K562 (cell line): ENCODE data around the gene MADD. TPM values are rescaled to one million over a fixed set of nuclear protein-coding genes. Genes with fewer than 3 reads are reported as not detected.

Source experiments
- CHCHD3 ChIP-seq: fragments of 250-450 bp; sonication (Bioruptor Pico); IDR thresholded peaks from 2 replicates; pipeline ENCODE4 v2.1.2; 2022; ENCODE audit warnings: mild to moderate bottlenecking
- EHMT2 ChIP-seq: fragments of 450-650 bp; IDR thresholded peaks from 2 replicates; pipeline ENCODE4 v1.6.1; 2018; ENCODE audit warnings: antibody characterized with exemption
- HCFC1 ChIP-seq: IDR thresholded peaks from 2 replicates; pipeline ENCODE4 v1.6.1; 2012; ENCODE audit warnings: low read depth, low read length, improper control_type of control experiment
- MCM7 ChIP-seq, 2 experiments: fragments of 450-650 bp; IDR thresholded peaks; 2 replicates each; pipeline ENCODE4 v1.6.1; 2016 to 2018
- MLX ChIP-seq, 2 experiments: fragments of 450-650 bp in 1 of 2; sonication (generic) in 1 of 2; formaldehyde crosslinking; conservative IDR thresholded peaks; 2 replicates each; pipeline versions ENCODE4 v1.4.0 to v1.8.1; 2020 to 2022; ENCODE audit warnings: mild to moderate bottlenecking in 1 of 2, missing genetic modification reagents in 1 of 2
- PATZ1 ChIP-seq: fragments of 250-450 bp; sonication (Bioruptor Pico); IDR thresholded peaks from 2 replicates; pipeline ENCODE4 v1.5.0; 2020; ENCODE audit warnings: mild to moderate bottlenecking, borderline replicate concordance
- PHF21A ChIP-seq: fragments of 450-650 bp; IDR thresholded peaks from 2 replicates; pipeline ENCODE4 v1.6.1; 2017; ENCODE audit warnings: low read depth, borderline replicate concordance
- POLR2G ChIP-seq: fragments of 200-400 bp; formaldehyde crosslinking; IDR thresholded peaks from 2 replicates; pipeline ENCODE4 v1.6.1; 2017; ENCODE audit warnings: low read depth, mild to moderate bottlenecking, antibody characterized with exemption, low read length, moderate library complexity
- PRDM10 ChIP-seq: fragments of 450-650 bp; IDR thresholded peaks from 2 replicates; pipeline ENCODE4 v1.6.1; 2018; ENCODE audit not compliant: partially characterized antibody
- PTTG1 ChIP-seq: fragments of 450-650 bp; IDR thresholded peaks from 2 replicates; pipeline ENCODE4 v1.6.1; 2016; ENCODE audit warnings: low read depth, mild to moderate bottlenecking, missing genetic modification characterization, missing compliant biosample characterization
- PURB ChIP-seq: sonication (generic); formaldehyde crosslinking; IDR thresholded peaks from 2 replicates; pipeline ENCODE4 v1.9.0; 2021; ENCODE audit warnings: low read depth, mild to moderate bottlenecking, missing genetic modification reagents
- RB1 ChIP-seq: fragments of 450-650 bp; IDR thresholded peaks from 2 replicates; pipeline ENCODE4 v1.6.1; 2017; ENCODE audit warnings: low read depth, mild to moderate bottlenecking
- STAG1 ChIP-seq: sonication (generic); formaldehyde crosslinking; IDR thresholded peaks from 2 replicates; pipeline ENCODE4 v1.5.0; 2020; ENCODE audit warnings: missing genetic modification reagents, borderline replicate concordance
- TEAD4 ChIP-seq, 2 experiments: sonication (generic) in 1 of 2; formaldehyde crosslinking in 1 of 2; IDR thresholded peaks; 2 replicates each; pipeline versions ENCODE4 v1.6.1 to v1.8.0; 2012 to 2022; ENCODE audit warnings: borderline replicate concordance in 1 of 2, inconsistent platforms in 1 of 2, low read length in 1 of 2, mild to moderate bottlenecking in 1 of 2, missing genetic modification reagents in 1 of 2
- ZNF143 ChIP-seq: sonication (generic); formaldehyde crosslinking; IDR thresholded peaks from 2 replicates; pipeline ENCODE4 v1.9.0; 2022; ENCODE audit warnings: mild to moderate bottlenecking, missing genetic modification reagents
- ZNF165 ChIP-seq: fragments of 250-450 bp; sonication (Bioruptor Pico); IDR thresholded peaks from 2 replicates; pipeline ENCODE4 v1.4.0; 2020; ENCODE audit warnings: borderline replicate concordance
- ZNF175 ChIP-seq: fragments of 200-800 bp; sonication (Bioruptor generic); IDR thresholded peaks from 2 replicates; pipeline ENCODE4 v1.6.1; 2016; ENCODE audit warnings: low read depth, mild to moderate bottlenecking, missing genetic modification characterization, missing compliant biosample characterization
- ZNF239 ChIP-seq: fragments of 250-450 bp; sonication (Bioruptor Pico); IDR thresholded peaks from 2 replicates; pipeline ENCODE4 v1.4.0; 2020; ENCODE audit warnings: mild to moderate bottlenecking
- ZNF507 ChIP-seq: conservative IDR thresholded peaks from 2 replicates; pipeline ENCODE4 v1.6.1; 2017; ENCODE audit warnings: missing genetic modification characterization, missing compliant biosample characterization
- ZNF511 ChIP-seq: sonication (generic); formaldehyde crosslinking; IDR thresholded peaks from 2 replicates; pipeline ENCODE4 v1.8.0; 2022; ENCODE audit warnings: mild to moderate bottlenecking, missing genetic modification reagents
- ZNF699 ChIP-seq: fragments of 250-450 bp; sonication (Bioruptor Pico); IDR thresholded peaks from 2 replicates; pipeline ENCODE4 v1.8.0; 2021; ENCODE audit warnings: mild to moderate bottlenecking, moderate library complexity; ENCODE audit not compliant: insufficient replicate concordance
- polyA plus RNA-seq, 8 experiments: library from polyadenylated mRNA; depleted of rRNA in 4 of 8; stranded (reverse) in 5 of 8; unstranded in 3 of 8; fragments of >200 nt; fragmentation: Nextera tagmentation in 2 of 8; fragmentation: Illumina TruSeq in 1 of 8; extraction: Ambion mirVana in 2 of 8; extraction: Trizol in 1 of 8; gene quantifications; 2 replicates each; pipeline versions ENCODE4 v1.2.1 to v1.2.3, GENCODE V29; 2011 to 2014; ENCODE audit warnings: inconsistent platforms in 1 of 8, missing spikeins in 1 of 8
- total RNA-seq, 7 experiments: library from RNA; depleted of rRNA in 6 of 7; stranded (reverse); fragments of >200 nt in 6 of 7; fragmentation: Illumina TruSeq in 2 of 7; extraction: Trizol in 2 of 7; gene quantifications; 2 replicates each; pipeline versions ENCODE4 v1.2.1 to v1.2.3, GENCODE V29; 2011 to 2021; ENCODE audit warnings: low replicate concordance in 1 of 7

MADD gene
- total and polyA plus RNA-seq, 9 of the 15 experiments (the other 6 are each of a cell fraction or from before 2014, with no cell fraction given): 0.68 to 57.6 (median 33.6) TPM

- TF ChIP-seq PURB (CRISPR knock-in tag) (no peak), STAG1 (CRISPR knock-in tag) (peak; percentile 6), ZNF239 (CRISPR knock-in tag) (peak; percentile 56), ZNF507 (tag) (no peak), ZNF165 (CRISPR knock-in tag) (no peak), PHF21A (peak; percentile 84; the same call in 1 of the 2 replicates), EHMT2 (peak; percentile 77; the same call in 1 of the 2 replicates), TEAD4 (IDR thresholded peaks at IDR 0.05; ENCODE audit: low read length) (peak; percentile 63), TEAD4 (CRISPR knock-in tag; IDR thresholded peaks at IDR 0.05; ENCODE audit: borderline replicate concordance) (no peak), ZNF511 (CRISPR knock-in tag) (peak; percentile 89), RB1 (peak; percentile 91), POLR2G (peak; percentile 98), PTTG1 (tag) (no peak), PATZ1 (CRISPR knock-in tag) (0 out of 2 replicates have a peak, but pooled peaks have one; percentile 62), ZNF175 (CRISPR knock-in tag) (peak; percentile 92), MLX (CRISPR knock-in tag; conservative IDR thresholded peaks at IDR 0.05) (no peak; a peak in 1 of 4 replicates), ZNF699 (CRISPR knock-in tag) (no peak), CHCHD3 (CRISPR knock-in tag) (peak; percentile 51; the same call in 1 of the 2 replicates), HCFC1 (peak; percentile 94), MCM7 (IDR thresholded peaks at IDR 0.05) (no peak), PRDM10 (peak; percentile 75), ZNF143 (CRISPR knock-in tag) (peak; percentile 48; the same call in 1 of the 2 replicates)
These were observed 21.1 kb upstream of the MADD start, which contains the start of gene ACP2 (continued) for GRCh38 chr11:47248664-47249377.
